Measurements from ENCODE around the gene TMEM114. TPM values are rescaled to one million over a fixed set of nuclear protein-coding genes. Genes with fewer than 3 reads are reported as not detected.
"Not testable (repeated sequence)": the region's sequence is repeated elsewhere in the genome, so short reads cannot be mapped to it uniquely, and the experiment has no call there.

The TMEM114 gene
- total and polyA plus RNA-seq, 5 donors from 2014 or later = not detected

- peak in 1 of 3 donors; percentile 3 for DNase-seq
- H3K36me3 Mint-ChIP-seq = no peaks in the 10 kb centered on the region
Measured at GRCh38 chr16:8564934-8565345, 25.4 kb downstream of the TMEM114 start.

DNA sequence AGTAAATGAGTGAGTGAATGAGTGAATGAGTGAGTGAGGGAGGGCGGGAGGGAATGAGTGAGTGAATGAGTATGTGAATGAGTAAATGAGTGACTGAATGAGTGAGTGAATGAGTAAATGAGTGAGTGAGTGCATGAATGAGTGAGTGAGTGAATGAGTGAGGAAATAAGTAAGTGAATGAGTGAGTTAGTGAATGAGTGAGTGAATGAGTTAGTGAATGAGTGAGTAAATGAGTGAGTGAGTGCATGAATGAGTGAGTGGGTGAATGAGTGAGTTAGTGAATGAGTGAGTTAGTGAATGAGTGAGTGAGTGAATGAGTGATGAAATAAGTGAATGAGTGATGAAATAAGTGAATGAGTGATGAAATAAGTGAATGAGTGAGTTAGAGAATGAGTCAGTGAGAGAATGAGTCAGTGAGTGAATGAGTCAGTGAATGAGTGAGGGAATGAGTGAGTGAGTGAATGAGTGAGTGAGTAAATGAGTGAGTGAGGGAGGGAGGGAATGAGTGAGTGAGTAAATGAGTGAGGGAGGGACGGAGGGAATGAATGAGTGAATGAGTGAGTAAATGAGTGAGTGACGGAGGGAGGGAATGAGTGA, 26.3 kb downstream of the TMEM114 start:
- not testable (repeated sequence) for ATAC-seq (ENCODE audit: low read depth in 2 of 2); H3K36me3 Mint-ChIP-seq

More at GRCh38 chr16:8564934-8565345, 25.4 kb downstream of the TMEM114 start:
- ATAC-seq (ENCODE audit: low read depth in 2 of 2) = no peak
- no peaks in the 10 kb centered on the region for H3K27me3 ChIP-seq (ENCODE audit: control insufficient read depth, insufficient read depth, low read length)
- H3K27me3 Mint-ChIP-seq = peaks cover 9% of the 10 kb centered on the region
- H3K36me3 ChIP-seq (ENCODE audit: control insufficient read depth, insufficient read depth, low read length) = no peaks in the 10 kb centered on the region
- H3K4me3 Mint-ChIP-seq = no peak overlapping the region
- H3K9me3 Mint-ChIP-seq = peaks cover 0 to 3% (median 0%) of the 10 kb centered on the region in 7 donors
- H3K4me1 Mint-ChIP-seq = peaks cover 0 to 10% (median 7%) of the 10 kb centered on the region in 4 donors
- H3K27ac Mint-ChIP-seq = no peak overlapping the region
- peaks cover 0 to 3% of the 10 kb centered on the region in 2 experiments for H3K9me3 ChIP-seq (ENCODE audit: control insufficient read depth in 2 of 2, low read length in 2 of 2)
- H3K4me1 ChIP-seq (ENCODE audit: control insufficient read depth, insufficient read depth, low read length, poor library complexity, severe bottlenecking) = no peaks in the 10 kb centered on the region
- no peak overlapping the region for H3K27ac ChIP-seq (ENCODE audit: insufficient read depth, low read length, poor library complexity, severe bottlenecking)
- H3K4me3 ChIP-seq (ENCODE audit: low read depth, low read length) = no peak overlapping the region

GRCh38 chr16:8561496-8561895, 28.8 kb downstream of the TMEM114 start:
- Mint-ChIP-seq H3K9me3 (peaks cover 0 to 5% (median 0%) of the 10 kb centered on the region in 7 donors), H3K27me3 (no peaks in the 10 kb centered on the region), H3K4me3 (no peak overlapping the region), H3K4me1 (no peaks in the 10 kb centered on the region), H3K36me3 (no peaks in the 10 kb centered on the region), H3K27ac (no peak overlapping the region)
- Histone ChIP-seq H3K27me3 (ENCODE audit: control insufficient read depth, insufficient read depth, low read length) (no peaks in the 10 kb centered on the region), H3K4me1 (ENCODE audit: control insufficient read depth, insufficient read depth, low read length, poor library complexity, severe bottlenecking) (no peaks in the 10 kb centered on the region), H3K9me3 (ENCODE audit: control insufficient read depth in 2 of 2, low read length in 2 of 2) (peaks cover 0 to 3% of the 10 kb centered on the region in 2 experiments), H3K4me3 (ENCODE audit: low read depth, low read length) (no peak overlapping the region), H3K27ac (ENCODE audit: insufficient read depth, low read length, poor library complexity, severe bottlenecking) (no peak overlapping the region), H3K36me3 (ENCODE audit: control insufficient read depth, insufficient read depth, low read length) (no peaks in the 10 kb centered on the region)
- ATAC-seq (ENCODE audit: low read depth in 2 of 2) = no peak
- DNase-seq = no peak

More for the DNA sequence above, 26.3 kb downstream of the TMEM114 start:
- H3K4me3 Mint-ChIP-seq; H3K4me1 Mint-ChIP-seq; H3K9me3 Mint-ChIP-seq; H3K27me3 Mint-ChIP-seq; H3K4me3 ChIP-seq (ENCODE audit: low read depth, low read length); H3K9me3 ChIP-seq (ENCODE audit: control insufficient read depth in 2 of 2, low read length in 2 of 2); H3K27ac ChIP-seq (ENCODE audit: insufficient read depth, low read length, poor library complexity, severe bottlenecking); H3K4me1 ChIP-seq (ENCODE audit: control insufficient read depth, insufficient read depth, low read length, poor library complexity, severe bottlenecking); H3K36me3 ChIP-seq (ENCODE audit: control insufficient read depth, insufficient read depth, low read length); H3K27me3 ChIP-seq (ENCODE audit: control insufficient read depth, insufficient read depth, low read length); H3K27ac Mint-ChIP-seq: not testable (repeated sequence)
- DNase-seq = peak in 1 of 3 donors; percentile 5

GRCh38 chr16:8555400-8555799, 34.9 kb downstream of the TMEM114 start:
- DNase-seq (no peak), ATAC-seq (ENCODE audit: low read depth in 2 of 2) (no peak)
- no peak overlapping the region for H3K4me3 Mint-ChIP-seq
- Histone ChIP-seq H3K27me3 (ENCODE audit: control insufficient read depth, insufficient read depth, low read length) (no peaks in the 10 kb centered on the region), H3K27ac (ENCODE audit: insufficient read depth, low read length, poor library complexity, severe bottlenecking) (no peak overlapping the region), H3K36me3 (ENCODE audit: control insufficient read depth, insufficient read depth, low read length) (no peaks in the 10 kb centered on the region), H3K4me1 (ENCODE audit: control insufficient read depth, insufficient read depth, low read length, poor library complexity, severe bottlenecking) (no peaks in the 10 kb centered on the region), H3K4me3 (ENCODE audit: low read depth, low read length) (no peak overlapping the region), H3K9me3 (ENCODE audit: control insufficient read depth in 2 of 2, low read length in 2 of 2) (no peaks in the 10 kb centered on the region)
- peaks cover 0 to 4% (median 0%) of the 10 kb centered on the region in 7 donors for H3K9me3 Mint-ChIP-seq
- H3K4me1 Mint-ChIP-seq = no peaks in the 10 kb centered on the region
- H3K27ac Mint-ChIP-seq = no peak overlapping the region
- H3K36me3 Mint-ChIP-seq = no peaks in the 10 kb centered on the region
- H3K27me3 Mint-ChIP-seq = peaks cover 4% of the 10 kb centered on the region

- Histone ChIP-seq H3K36me3 (ENCODE audit: control insufficient read depth, insufficient read depth, low read length) (no peaks in the 10 kb centered on the region), H3K27me3 (ENCODE audit: control insufficient read depth, insufficient read depth, low read length) (no peaks in the 10 kb centered on the region), H3K4me3 (ENCODE audit: low read depth, low read length) (no peak overlapping the region), H3K4me1 (ENCODE audit: control insufficient read depth, insufficient read depth, low read length, poor library complexity, severe bottlenecking) (no peaks in the 10 kb centered on the region), H3K27ac (ENCODE audit: insufficient read depth, low read length, poor library complexity, severe bottlenecking) (no peak overlapping the region), H3K9me3 (ENCODE audit: control insufficient read depth in 2 of 2, low read length in 2 of 2) (no peaks in the 10 kb centered on the region)
- Mint-ChIP-seq H3K27ac (no peak overlapping the region), H3K36me3 (no peaks in the 10 kb centered on the region), H3K4me3 (no peak overlapping the region), H3K4me1 (no peaks in the 10 kb centered on the region), H3K27me3 (peaks cover 4% of the 10 kb centered on the region), H3K9me3 (peaks cover 0 to 3% (median 0%) of the 10 kb centered on the region in 7 donors)
- DNase-seq (no peak), ATAC-seq (ENCODE audit: low read depth in 2 of 2) (no peak)
Measured at GRCh38 chr16:8554881-8555280, 35.4 kb downstream of the TMEM114 start.

GRCh38 chr16:8554022-8554421, 36.3 kb downstream of the TMEM114 start:
- peaks cover 4% of the 10 kb centered on the region for H3K27me3 Mint-ChIP-seq

DNA sequence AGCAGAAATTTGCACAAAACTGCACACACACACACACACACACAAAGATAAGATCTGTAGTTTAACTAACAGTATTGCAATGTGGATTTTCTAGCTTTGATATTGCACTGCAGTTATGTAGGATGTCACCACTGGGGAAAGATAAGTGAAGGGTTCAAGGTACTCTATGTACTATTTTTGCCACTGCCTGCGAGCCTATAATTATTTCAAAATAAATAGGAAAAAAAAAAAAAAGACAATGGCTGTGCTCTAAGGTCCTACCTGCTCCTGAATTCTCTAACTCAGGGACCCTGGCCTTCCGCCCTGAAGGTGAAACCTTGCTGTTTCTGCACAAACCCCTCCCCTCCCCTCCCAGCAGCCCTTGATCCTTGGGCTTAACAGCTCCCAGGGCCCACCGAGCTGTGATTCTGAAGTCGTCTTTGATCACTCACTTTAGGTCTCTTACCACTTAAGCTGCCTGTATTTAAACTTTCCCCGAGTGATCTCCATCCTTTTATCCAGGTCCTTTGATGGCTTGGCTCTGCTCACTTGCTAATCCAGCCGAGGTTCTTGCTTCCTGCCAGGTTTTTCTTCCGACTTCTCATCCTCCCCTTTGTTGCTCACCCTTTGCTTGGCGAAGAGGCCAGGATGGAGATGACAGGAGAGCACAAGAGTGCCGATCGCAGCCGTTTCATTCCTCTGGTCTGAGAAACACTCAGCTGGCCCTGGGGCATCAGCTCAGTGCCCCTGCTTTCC, 37.7 kb downstream of the TMEM114 start:
- Histone ChIP-seq H3K27ac (ENCODE audit: insufficient read depth, low read length, poor library complexity, severe bottlenecking) (no peak overlapping the region), H3K4me3 (ENCODE audit: low read depth, low read length) (no peak overlapping the region), H3K9me3 (ENCODE audit: control insufficient read depth in 2 of 2, low read length in 2 of 2) (no peaks in the 10 kb centered on the region), H3K27me3 (ENCODE audit: control insufficient read depth, insufficient read depth, low read length) (no peaks in the 10 kb centered on the region), H3K36me3 (ENCODE audit: control insufficient read depth, insufficient read depth, low read length) (no peaks in the 10 kb centered on the region), H3K4me1 (ENCODE audit: control insufficient read depth, insufficient read depth, low read length, poor library complexity, severe bottlenecking) (no peaks in the 10 kb centered on the region)
- H3K36me3 Mint-ChIP-seq = no peaks in the 10 kb centered on the region
- H3K9me3 Mint-ChIP-seq = peaks cover 0 to 1% (median 0%) of the 10 kb centered on the region in 7 donors
- ATAC-seq (ENCODE audit: low read depth in 2 of 2) (no peak), DNase-seq (no peak)
- peaks cover 13% of the 10 kb centered on the region for H3K27me3 Mint-ChIP-seq
- H3K27ac Mint-ChIP-seq = peak overlapping the region in 1 of 3 donors; percentile 58
- H3K4me3 Mint-ChIP-seq = no peak overlapping the region
- no peaks in the 10 kb centered on the region for H3K4me1 Mint-ChIP-seq

More at GRCh38 chr16:8554022-8554421, 36.3 kb downstream of the TMEM114 start:
- H3K9me3 Mint-ChIP-seq = peaks cover 0 to 3% (median 0%) of the 10 kb centered on the region in 7 donors
- H3K36me3 Mint-ChIP-seq = no peaks in the 10 kb centered on the region
- Histone ChIP-seq H3K9me3 (ENCODE audit: control insufficient read depth in 2 of 2, low read length in 2 of 2) (no peaks in the 10 kb centered on the region), H3K36me3 (ENCODE audit: control insufficient read depth, insufficient read depth, low read length) (no peaks in the 10 kb centered on the region), H3K27me3 (ENCODE audit: control insufficient read depth, insufficient read depth, low read length) (no peaks in the 10 kb centered on the region), H3K27ac (ENCODE audit: insufficient read depth, low read length, poor library complexity, severe bottlenecking) (no peak overlapping the region), H3K4me3 (ENCODE audit: low read depth, low read length) (no peak overlapping the region), H3K4me1 (ENCODE audit: control insufficient read depth, insufficient read depth, low read length, poor library complexity, severe bottlenecking) (no peaks in the 10 kb centered on the region)
- ATAC-seq (ENCODE audit: low read depth in 2 of 2) (no peak), DNase-seq (no peak)
- no peaks in the 10 kb centered on the region for H3K4me1 Mint-ChIP-seq
- H3K4me3 Mint-ChIP-seq = no peak overlapping the region
- H3K27ac Mint-ChIP-seq = no peak overlapping the region

Measured in CD4-positive, CD25-positive, alpha-beta regulatory T cell (primary cell).